ENCODE data around the gene SBK3. TPM values are rescaled to one million over a fixed set of nuclear protein-coding genes. Genes with fewer than 3 reads are reported as not detected.

SBK3 gene
- total RNA-seq, 1 donor from 2014 or later = 21.1 TPM

GRCh38 chr19:55530996-55531395, 14.3 kb downstream of the SBK3 start:
- no peaks in the 10 kb centered on the region for H3K9me3 ChIP-seq (replicated peaks)
- DNase-seq = no peak
- no peak overlapping the region for H3K4me3 ChIP-seq
- no peak for TF ChIP-seq CTCF (IDR thresholded peaks at IDR 0.05; ENCODE audit: borderline replicate concordance)
- H3K36me3 ChIP-seq = no peaks in the 10 kb centered on the region
- no peak overlapping the region for H3K27ac ChIP-seq (replicated peaks)
- peaks cover 25% of the 10 kb centered on the region for H3K27me3 ChIP-seq (ENCODE audit: low read depth)
- intact Hi-C loops (cut with micrococcal nuclease) = no loop called here
- H3K4me1 ChIP-seq = peaks cover 10% of the 10 kb centered on the region

- no peak for DNase-seq
- Histone ChIP-seq H3K4me3 (no peak overlapping the region), H3K4me1 (peaks cover 15% of the 10 kb centered on the region), H3K9me3 (replicated peaks) (no peaks in the 10 kb centered on the region), H3K27ac (replicated peaks) (no peak overlapping the region), H3K36me3 (no peaks in the 10 kb centered on the region), H3K27me3 (ENCODE audit: low read depth) (peaks cover 25% of the 10 kb centered on the region)
- TF ChIP-seq CTCF (IDR thresholded peaks at IDR 0.05; ENCODE audit: borderline replicate concordance) = no peak
- intact Hi-C loops (cut with micrococcal nuclease) = no loop called here
Measured at GRCh38 chr19:55529636-55530234, 15.6 kb downstream of the SBK3 start.

- H3K36me3 ChIP-seq = no peaks in the 10 kb centered on the region
- no peak overlapping the region for H3K4me3 ChIP-seq
- DNase-seq = no peak
- peaks cover 25% of the 10 kb centered on the region for H3K27me3 ChIP-seq (ENCODE audit: low read depth)
- H3K27ac ChIP-seq (replicated peaks) = no peak overlapping the region
- H3K9me3 ChIP-seq (replicated peaks) = no peaks in the 10 kb centered on the region
- no peak for TF ChIP-seq CTCF (IDR thresholded peaks at IDR 0.05; ENCODE audit: borderline replicate concordance)
- intact Hi-C loops (cut with micrococcal nuclease) = no loop called here
- peaks cover 15% of the 10 kb centered on the region for H3K4me1 ChIP-seq
Measured at GRCh38 chr19:55528030-55528803, 17.1 kb downstream of the SBK3 start.

- intact Hi-C loops (cut with micrococcal nuclease) = no loop called here
Measured at GRCh38 chr19:55527197-55528029, 17.9 kb downstream of the SBK3 start.

More at GRCh38 chr19:55527197-55528029, 17.9 kb downstream of the SBK3 start:
- peaks cover 15% of the 10 kb centered on the region for H3K4me1 ChIP-seq
- H3K4me3 ChIP-seq = no peak overlapping the region
- peaks cover 25% of the 10 kb centered on the region for H3K27me3 ChIP-seq (ENCODE audit: low read depth)
- H3K27ac ChIP-seq (replicated peaks) = no peak overlapping the region
- H3K9me3 ChIP-seq (replicated peaks) = no peaks in the 10 kb centered on the region
- no peak for DNase-seq
- no peak for TF ChIP-seq CTCF (IDR thresholded peaks at IDR 0.05; ENCODE audit: borderline replicate concordance)
- H3K36me3 ChIP-seq = no peaks in the 10 kb centered on the region

Measured in left ventricle myocardium inferior (tissue), 1 donor.